ENCODE measurements around the gene FRMD6. TPM values are rescaled to one million over a fixed set of nuclear protein-coding genes. Genes with fewer than 3 reads are reported as not detected.

Gene FRMD6
- total RNA-seq, 1 donor from 2014 or later, result 104 TPM

DNA sequence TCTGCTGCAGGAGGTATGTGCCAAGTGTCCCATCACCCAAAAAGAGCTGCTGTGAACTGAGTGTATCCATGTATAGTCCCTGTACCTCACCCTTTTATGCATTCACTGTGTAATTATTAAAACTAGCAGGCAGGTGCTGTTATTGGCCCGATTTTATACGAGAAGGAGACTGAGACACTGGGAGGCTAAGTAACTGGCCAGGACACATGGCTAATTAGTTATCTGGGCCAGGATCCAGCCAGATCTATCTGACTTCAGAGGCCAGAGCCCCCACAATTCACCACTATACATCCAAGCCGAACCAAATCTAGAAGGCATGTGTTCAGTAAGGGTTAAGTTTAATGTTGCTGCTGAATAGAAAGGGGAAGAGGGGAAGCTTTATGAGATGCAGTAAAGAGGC lies 73.4 kb downstream of the FRMD6 start:
- no peak for DNase-seq (ENCODE audit: low spot score in 2 of 2)
- Histone ChIP-seq H3K4me1 (no peaks in the 10 kb centered on the region), H3K9me3 (no peaks in the 10 kb centered on the region), H3K36me3 (peaks cover 37 to 79% of the 10 kb centered on the region in 2 donors), H3K27ac (no peak overlapping the region), H3K27me3 (no peaks in the 10 kb centered on the region), H3K4me3 (no peak overlapping the region)
- TF ChIP-seq, protein P1, sequence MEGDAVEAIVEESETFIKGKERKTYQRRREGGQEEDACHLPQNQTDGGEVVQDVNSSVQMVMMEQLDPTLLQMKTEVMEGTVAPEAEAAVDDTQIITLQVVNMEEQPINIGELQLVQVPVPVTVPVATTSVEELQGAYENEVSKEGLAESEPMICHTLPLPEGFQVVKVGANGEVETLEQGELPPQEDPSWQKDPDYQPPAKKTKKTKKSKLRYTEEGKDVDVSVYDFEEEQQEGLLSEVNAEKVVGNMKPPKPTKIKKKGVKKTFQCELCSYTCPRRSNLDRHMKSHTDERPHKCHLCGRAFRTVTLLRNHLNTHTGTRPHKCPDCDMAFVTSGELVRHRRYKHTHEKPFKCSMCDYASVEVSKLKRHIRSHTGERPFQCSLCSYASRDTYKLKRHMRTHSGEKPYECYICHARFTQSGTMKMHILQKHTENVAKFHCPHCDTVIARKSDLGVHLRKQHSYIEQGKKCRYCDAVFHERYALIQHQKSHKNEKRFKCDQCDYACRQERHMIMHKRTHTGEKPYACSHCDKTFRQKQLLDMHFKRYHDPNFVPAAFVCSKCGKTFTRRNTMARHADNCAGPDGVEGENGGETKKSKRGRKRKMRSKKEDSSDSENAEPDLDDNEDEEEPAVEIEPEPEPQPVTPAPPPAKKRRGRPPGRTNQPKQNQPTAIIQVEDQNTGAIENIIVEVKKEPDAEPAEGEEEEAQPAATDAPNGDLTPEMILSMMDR (IDR thresholded peaks at IDR 0.05), result no peak
- intact Hi-C loops (cut with DNase I), result no loop called here

DNA sequence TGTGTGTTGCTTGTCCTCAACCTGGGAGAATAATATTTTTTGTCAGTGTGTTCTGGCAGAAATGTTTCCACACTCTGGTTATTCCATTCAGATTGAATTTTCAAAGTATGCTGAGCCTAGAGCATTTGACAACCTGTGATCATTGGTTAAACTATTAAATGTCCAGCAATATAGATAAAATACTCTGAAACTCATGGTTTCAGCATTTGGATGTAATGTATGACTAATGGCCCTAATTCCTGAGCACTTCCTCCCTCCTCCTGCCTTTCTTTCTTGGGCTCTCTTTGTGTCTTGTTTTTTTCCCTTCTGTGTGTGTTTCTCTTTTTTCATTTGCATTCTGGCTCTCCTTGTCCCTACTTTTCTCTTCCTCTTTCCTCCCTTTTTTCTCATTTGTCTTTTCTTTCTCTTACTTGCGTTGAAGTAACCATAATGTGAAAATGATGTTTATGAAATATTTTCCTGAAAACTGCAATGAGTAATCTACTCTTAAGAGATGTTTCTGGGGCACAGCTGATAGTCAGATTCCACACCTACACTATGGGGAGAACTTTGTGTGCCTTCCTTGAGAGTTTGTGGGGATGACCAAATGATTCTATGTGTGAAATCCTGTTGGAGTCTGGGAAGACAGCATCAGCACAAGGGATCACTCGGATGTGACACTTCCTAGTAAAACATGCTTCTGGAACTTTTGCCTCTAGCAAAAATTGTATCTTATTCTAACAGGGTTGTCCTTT lies 74.6 kb downstream of the FRMD6 start:
- Histone ChIP-seq H3K27me3 (no peaks in the 10 kb centered on the region), H3K36me3 (peaks cover 29 to 66% of the 10 kb centered on the region in 2 donors), H3K4me1 (no peaks in the 10 kb centered on the region), H3K9me3 (no peaks in the 10 kb centered on the region), H3K4me3 (no peak overlapping the region), H3K27ac (no peak overlapping the region)
- no peak for DNase-seq (ENCODE audit: low spot score in 2 of 2)
- TF ChIP-seq, protein P1 (IDR thresholded peaks at IDR 0.05), result no peak
- intact Hi-C loops (cut with DNase I), result no loop called here

DNA sequence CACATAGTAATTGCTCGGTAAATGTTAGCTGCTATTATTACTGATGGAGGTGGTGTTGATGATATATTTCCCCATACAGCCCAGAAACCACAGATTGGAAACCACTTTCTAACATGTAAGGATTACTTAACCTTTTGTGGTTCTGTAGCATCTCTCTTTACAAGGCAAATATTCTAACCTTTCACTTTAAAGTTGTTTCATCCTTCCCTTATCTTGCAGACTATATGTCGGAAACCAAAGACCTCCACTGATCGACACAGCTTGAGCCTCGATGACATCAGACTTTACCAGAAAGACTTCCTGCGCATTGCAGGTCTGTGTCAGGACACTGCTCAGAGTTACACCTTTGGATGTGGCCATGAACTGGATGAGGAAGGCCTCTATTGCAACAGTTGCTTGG lies 75.8 kb downstream of the FRMD6 start:
- no peak overlapping the region for H3K27ac ChIP-seq
- no peaks in the 10 kb centered on the region for H3K27me3 ChIP-seq
- intact Hi-C loops (cut with DNase I), result no loop called here
- no peak overlapping the region for H3K4me3 ChIP-seq
- no peak for DNase-seq (ENCODE audit: low spot score in 2 of 2)
- H3K4me1 ChIP-seq, result no peaks in the 10 kb centered on the region
- TF ChIP-seq, protein P1 (IDR thresholded peaks at IDR 0.05), result no peak
- no peaks in the 10 kb centered on the region for H3K9me3 ChIP-seq
- peaks cover 20 to 54% of the 10 kb centered on the region in 2 donors for H3K36me3 ChIP-seq

- Histone ChIP-seq H3K4me1 (no peaks in the 10 kb centered on the region), H3K9me3 (no peaks in the 10 kb centered on the region), H3K36me3 (peaks cover 10 to 35% of the 10 kb centered on the region in 2 donors), H3K4me3 (no peak overlapping the region), H3K27me3 (no peaks in the 10 kb centered on the region), H3K27ac (no peak overlapping the region)
- DNase-seq (ENCODE audit: low spot score in 2 of 2), result no peak
- intact Hi-C loops (cut with DNase I), result no loop called here
- TF ChIP-seq, protein P1 (IDR thresholded peaks at IDR 0.05), result no peak
Observed at GRCh38 chr14:51730098-51730497, 78.4 kb downstream of the FRMD6 start.

GRCh38 chr14:51730684-51731083 lies 79.0 kb downstream of the FRMD6 start:
- intact Hi-C loops (cut with DNase I), result no loop called here
- peaks cover 10 to 30% of the 10 kb centered on the region in 2 donors for H3K36me3 ChIP-seq
- no peak overlapping the region for H3K27ac ChIP-seq

More at GRCh38 chr14:51730684-51731083, 79.0 kb downstream of the FRMD6 start:
- Histone ChIP-seq H3K4me1 (no peaks in the 10 kb centered on the region), H3K4me3 (no peak overlapping the region), H3K27me3 (no peaks in the 10 kb centered on the region), H3K9me3 (no peaks in the 10 kb centered on the region)
- DNase-seq (ENCODE audit: low spot score in 2 of 2), result no peak
- TF ChIP-seq, protein P1 (IDR thresholded peaks at IDR 0.05), result no peak
